Measurements from ENCODE around the gene BACH2. TPM values are rescaled to one million over a fixed set of nuclear protein-coding genes. Genes with fewer than 3 reads are reported as not detected.

The BACH2 gene
- total and polyA plus RNA-seq, 2 experiments from 2014 or later: under 0.01 TPM; not detected in 1

DNA sequence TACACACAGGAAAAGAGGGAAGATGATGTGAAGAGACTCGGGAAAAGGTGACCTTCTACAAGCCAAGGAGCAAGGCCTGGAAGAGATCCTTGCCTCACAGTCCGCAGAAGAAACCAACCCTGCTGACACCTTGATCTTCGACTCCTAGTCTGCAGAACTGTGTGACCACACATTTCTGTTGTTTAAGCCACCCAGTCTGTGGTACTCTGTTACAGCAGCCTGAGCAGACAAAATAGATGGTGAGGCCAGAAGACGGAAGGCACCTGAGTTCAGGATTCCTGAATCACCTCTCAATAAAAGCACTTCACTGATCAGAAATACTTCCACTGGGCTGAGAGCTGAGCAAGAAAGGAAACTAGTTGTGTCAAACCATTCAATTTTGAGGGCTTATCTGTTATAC lies 103.3 kb downstream of the BACH2 start:
- WGBS, 2 experiments (ENCODE audit: low coverage in 1 of 2, low lambda C conversion rate in 2 of 2, missing lambda C conversion rate in 2 of 2): 95 to 96% methylated on average over 4 of the region's 4 CpGs
- no peak for DNase-seq
- Histone ChIP-seq H3K9me2 (ENCODE audit: insufficient read depth) (no peaks in the 10 kb centered on the region), H3K9me3 (ENCODE audit: low read depth) (no peaks in the 10 kb centered on the region), H3K4me1 (ENCODE audit: insufficient read depth) (peaks cover 25% of the 10 kb centered on the region), H4K20me1 (ENCODE audit: insufficient read depth) (no peaks in the 10 kb centered on the region), H3K4me3 (no peak overlapping the region), H3K4me2 (ENCODE audit: unreplicated experiment) (no peak overlapping the region), H3K27me3 (replicated peaks; ENCODE audit: insufficient read depth) (0 out of 2 replicates have a peak, but pooled peaks cover 10% of the 10 kb centered on the region), H3K36me3 (ENCODE audit: low read depth) (no peaks in the 10 kb centered on the region), H3F3A (ENCODE audit: insufficient read depth) (peaks cover 12% of the 10 kb centered on the region; the same call in 1 of the 2 replicates), H3K9ac (no peak overlapping the region), H3K79me2 (ENCODE audit: insufficient read depth) (no peaks in the 10 kb centered on the region), H2AFZ (no peak overlapping the region), H3K27ac (no peak overlapping the region)
- TF ChIP-seq EZH2phosphoT487 (IDR thresholded peaks at IDR 0.05; ENCODE audit: insufficient read depth, low read depth) (no peak), EZH2 (IDR thresholded peaks at IDR 0.05; ENCODE audit: insufficient read depth, poor library complexity, severe bottlenecking) (no peak)
- in situ Hi-C loops (cut with MboI): no loop called here

GRCh38 chr6:90192857-90193256 lies 103.8 kb downstream of the BACH2 start:
- H3K36me3 ChIP-seq (ENCODE audit: low read depth): no peaks in the 10 kb centered on the region
- H3K27me3 ChIP-seq (replicated peaks; ENCODE audit: insufficient read depth): 0 out of 2 replicates have a peak, but pooled peaks cover 10% of the 10 kb centered on the region
- H3K4me3 ChIP-seq: no peak overlapping the region
- H3K4me1 ChIP-seq (ENCODE audit: insufficient read depth): peaks cover 25% of the 10 kb centered on the region
- H3K27ac ChIP-seq: no peak overlapping the region
- H3K4me2 ChIP-seq (ENCODE audit: unreplicated experiment): no peak overlapping the region
- in situ Hi-C loops (cut with MboI): no loop called here
- H3K9ac ChIP-seq: no peak overlapping the region
- WGBS, 2 experiments (ENCODE audit: low coverage in 1 of 2, low lambda C conversion rate in 2 of 2, missing lambda C conversion rate in 2 of 2): 86 to 92% methylated on average over 3 of the region's 3 CpGs
- no peak overlapping the region for H2AFZ ChIP-seq
- H4K20me1 ChIP-seq (ENCODE audit: insufficient read depth): no peaks in the 10 kb centered on the region
- no peak for TF ChIP-seq EZH2 (IDR thresholded peaks at IDR 0.05; ENCODE audit: insufficient read depth, poor library complexity, severe bottlenecking)
- TF ChIP-seq EZH2phosphoT487 (IDR thresholded peaks at IDR 0.05; ENCODE audit: insufficient read depth, low read depth): no peak
- no peaks in the 10 kb centered on the region for H3K9me3 ChIP-seq (ENCODE audit: low read depth)
- no peak for DNase-seq
- no peaks in the 10 kb centered on the region for H3K79me2 ChIP-seq (ENCODE audit: insufficient read depth)
- no peaks in the 10 kb centered on the region for H3K9me2 ChIP-seq (ENCODE audit: insufficient read depth)
- H3F3A ChIP-seq (ENCODE audit: insufficient read depth): peaks cover 12% of the 10 kb centered on the region; the same call in 1 of the 2 replicates

DNA sequence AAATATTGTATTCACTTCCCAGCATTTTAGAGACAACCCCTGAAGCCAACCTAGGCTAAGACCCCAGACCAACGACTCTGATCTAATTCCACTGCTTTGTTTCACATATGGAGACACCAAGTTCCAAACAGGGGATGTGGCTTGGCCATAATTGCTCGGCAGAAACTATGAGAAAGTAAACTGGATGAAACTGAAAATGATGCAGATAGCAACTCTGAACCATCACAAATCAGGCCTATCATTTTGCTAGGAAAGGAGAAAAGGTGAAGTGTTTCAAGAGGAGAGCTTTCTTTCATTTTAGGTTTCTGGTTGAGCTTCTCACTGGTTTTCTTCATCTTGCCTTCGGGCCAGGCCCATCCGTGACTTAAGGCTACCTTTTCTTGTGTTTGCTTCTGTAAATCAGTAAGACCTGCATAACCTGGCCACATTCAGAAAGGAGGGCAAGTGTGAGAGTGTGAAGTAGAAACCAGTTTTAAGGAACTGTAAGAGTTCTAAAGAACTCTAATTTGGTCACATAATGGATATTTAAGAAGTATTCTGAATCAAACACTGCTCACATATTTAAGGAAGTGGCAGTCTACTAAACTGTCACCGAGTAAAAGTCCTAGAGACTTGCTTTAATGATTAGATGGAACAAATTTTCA lies 105.8 kb downstream of the BACH2 start:
- H3K9me3 ChIP-seq (ENCODE audit: low read depth): no peaks in the 10 kb centered on the region
- H3K79me2 ChIP-seq (ENCODE audit: insufficient read depth): no peaks in the 10 kb centered on the region
- WGBS, 2 experiments (ENCODE audit: low coverage in 1 of 2, low lambda C conversion rate in 2 of 2, missing lambda C conversion rate in 2 of 2): 82 to 87% methylated on average over 5 of the region's 5 CpGs
- H2AFZ ChIP-seq: no peak overlapping the region
- peaks cover 12% of the 10 kb centered on the region; the same call in 1 of the 2 replicates for H3F3A ChIP-seq (ENCODE audit: insufficient read depth)
- peaks cover 22% of the 10 kb centered on the region for H3K4me1 ChIP-seq (ENCODE audit: insufficient read depth)
- H3K36me3 ChIP-seq (ENCODE audit: low read depth): no peaks in the 10 kb centered on the region
- no peak overlapping the region for H3K27ac ChIP-seq
- TF ChIP-seq EZH2phosphoT487 (IDR thresholded peaks at IDR 0.05; ENCODE audit: insufficient read depth, low read depth) (no peak), EZH2 (IDR thresholded peaks at IDR 0.05; ENCODE audit: insufficient read depth, poor library complexity, severe bottlenecking) (no peak)
- H3K27me3 ChIP-seq (replicated peaks; ENCODE audit: insufficient read depth): 0 out of 2 replicates have a peak, but pooled peaks cover 10% of the 10 kb centered on the region
- H4K20me1 ChIP-seq (ENCODE audit: insufficient read depth): no peaks in the 10 kb centered on the region
- H3K9me2 ChIP-seq (ENCODE audit: insufficient read depth): no peaks in the 10 kb centered on the region
- no peak overlapping the region for H3K4me3 ChIP-seq
- DNase-seq: no peak
- H3K4me2 ChIP-seq (ENCODE audit: unreplicated experiment): no peak overlapping the region
- in situ Hi-C loops (cut with MboI): no loop called here
- no peak overlapping the region for H3K9ac ChIP-seq

- WGBS, 2 experiments (ENCODE audit: low coverage in 1 of 2, low lambda C conversion rate in 2 of 2, missing lambda C conversion rate in 2 of 2): 73 to 74% methylated on average over 4 of the region's 4 CpGs
- Histone ChIP-seq H3K9ac (no peak overlapping the region), H3K79me2 (ENCODE audit: insufficient read depth) (no peaks in the 10 kb centered on the region), H3K27ac (no peak overlapping the region), H2AFZ (no peak overlapping the region), H3K4me2 (ENCODE audit: unreplicated experiment) (no peak overlapping the region), H3K4me1 (ENCODE audit: insufficient read depth) (peaks cover 22% of the 10 kb centered on the region), H3K4me3 (no peak overlapping the region), H3K27me3 (replicated peaks; ENCODE audit: insufficient read depth) (0 out of 2 replicates have a peak, but pooled peaks cover 10% of the 10 kb centered on the region), H3F3A (ENCODE audit: insufficient read depth) (peaks cover 12% of the 10 kb centered on the region; the same call in 1 of the 2 replicates), H3K9me3 (ENCODE audit: low read depth) (no peaks in the 10 kb centered on the region), H3K9me2 (ENCODE audit: insufficient read depth) (no peaks in the 10 kb centered on the region), H3K36me3 (ENCODE audit: low read depth) (no peaks in the 10 kb centered on the region), H4K20me1 (ENCODE audit: insufficient read depth) (no peaks in the 10 kb centered on the region)
- TF ChIP-seq EZH2phosphoT487 (IDR thresholded peaks at IDR 0.05; ENCODE audit: insufficient read depth, low read depth): no peak
- no peak for TF ChIP-seq EZH2 (IDR thresholded peaks at IDR 0.05; ENCODE audit: insufficient read depth, poor library complexity, severe bottlenecking)
- no peak for DNase-seq
- in situ Hi-C loops (cut with MboI): no loop called here
Measured at GRCh38 chr6:90190131-90190530, 106.5 kb downstream of the BACH2 start.

All from GM23248 (cell line).